NT2/D1 (cell line): ENCODE results near the gene ELN.

ENCODE experiments used
- SUZ12 ChIP-seq: IDR thresholded peaks from 2 replicates; pipeline ENCODE4 v1.6.1; 2011; ENCODE audit not compliant: insufficient read length, insufficient read depth; ENCODE audit errors: extremely low read depth
- YY1 ChIP-seq: IDR thresholded peaks from 2 replicates; pipeline ENCODE4 v1.6.1; 2011; ENCODE audit not compliant: insufficient read length, insufficient read depth
- ZNF274 ChIP-seq: IDR thresholded peaks from 2 replicates; pipeline ENCODE4 v1.6.1; 2011; ENCODE audit warnings: mild to moderate bottlenecking, low read depth, low read length

DNA sequence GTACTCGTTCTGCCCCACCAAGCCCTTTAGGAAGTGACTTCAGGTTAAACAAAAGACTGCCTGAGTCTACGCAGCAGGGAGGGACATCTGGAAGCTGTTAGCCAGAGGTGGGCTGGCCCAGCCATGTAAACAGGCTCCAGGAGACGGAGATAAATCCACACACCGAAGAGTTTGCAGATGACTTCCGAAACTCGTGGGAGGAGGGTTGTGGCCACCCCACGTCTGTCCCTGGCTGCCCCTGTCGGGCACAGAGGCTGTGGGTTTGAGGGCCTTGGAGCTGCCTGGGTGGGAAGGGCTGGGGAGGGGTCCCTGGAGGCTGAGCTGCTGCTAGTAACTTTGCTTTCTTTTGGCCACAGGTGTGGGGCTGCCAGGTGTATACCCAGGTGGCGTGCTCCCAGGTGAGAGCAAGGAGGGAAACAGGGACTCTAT lies 15.6 kb downstream of the ELN start:
- TF ChIP-seq YY1: no peak
- TF ChIP-seq SUZ12: no peak
- TF ChIP-seq ZNF274: no peak
